ENCODE results near the gene CD81. TPM values are rescaled to one million over a fixed set of nuclear protein-coding genes. Genes with fewer than 3 reads are reported as not detected.

Gene CD81
- total RNA-seq, 1 experiment from 2014 or later: 296 TPM

- H2AFZ ChIP-seq (ENCODE audit: low read depth, low read length, poor library complexity, severe bottlenecking): no peak overlapping the region
- no peak overlapping the region for H3K9ac ChIP-seq (ENCODE audit: low read length)
- no peak overlapping the region for H3K4me3 ChIP-seq (replicated peaks in 1 of 2; ENCODE audit: low read depth in 1 of 2, low read length in 2 of 2)
- no peaks in the 10 kb centered on the region for H3K79me2 ChIP-seq (ENCODE audit: insufficient read depth, low read length)
- POLR2A ChIA-PET: no interaction called here
- H3K9me2 ChIP-seq (ENCODE audit: insufficient read depth): no peaks in the 10 kb centered on the region
- ATAC-seq (no peak), DNase-seq (ENCODE audit: low read depth, low spot score) (no peak)
- BruUV-seq (replicated peaks): no TSS peak
- intact Hi-C loops (cut with micrococcal nuclease): no loop called here
- no peak overlapping the region for H3K4me2 ChIP-seq (ENCODE audit: low read length)
- no peaks in the 10 kb centered on the region for H3K27me3 ChIP-seq (ENCODE audit: insufficient read depth, low read length)
- CTCF ChIA-PET: interaction anchor here (5.5 kb wide), 1 partner anchor 112 kb away, joined by 225 read pairs; no protein-coding TSS in a partner anchor
- H3K4me1 ChIP-seq (ENCODE audit: control insufficient read depth in 1 of 2, insufficient read depth in 2 of 2, low read length in 2 of 2): peaks cover 0 to 13% of the 10 kb centered on the region in 2 experiments; a peak in 2 of 4 replicates
- no peak overlapping the region for H3K27ac ChIP-seq (ENCODE audit: low read depth, low read length)
- H4K20me1 ChIP-seq (ENCODE audit: insufficient read depth): no peaks in the 10 kb centered on the region
- RAD21 ChIA-PET (ENCODE audit: low non-redundant PET in 1 of 2, low total read pairs in 2 of 2, uncharacterized antibody in 2 of 2, unreplicated experiment in 2 of 2): no interaction called here
- TF ChIP-seq CEBPB (IDR thresholded peaks at IDR 0.05; ENCODE audit: low read depth) (no peak), SIN3A (IDR thresholded peaks at IDR 0.05; ENCODE audit: low read depth) (no peak), EZH2 (IDR thresholded peaks at IDR 0.05) (no peak), ZBTB33 (IDR thresholded peaks at IDR 0.05; ENCODE audit: extremely low read depth, insufficient replicate concordance, low read length) (no peak), EGR1 (IDR thresholded peaks at IDR 0.05; ENCODE audit: low read depth) (no peak), POLR2A (IDR thresholded peaks at IDR 0.05; ENCODE audit: borderline replicate concordance, extremely low read depth, insufficient read depth, insufficient read length) (no peak), ZFX (IDR thresholded peaks at IDR 0.05) (no peak), POLR2AphosphoS5 (IDR thresholded peaks at IDR 0.05; ENCODE audit: low read depth, low read length) (no peak), EZH2phosphoT487 (IDR thresholded peaks at IDR 0.05; ENCODE audit: borderline replicate concordance) (no peak), ELF1 (IDR thresholded peaks at IDR 0.05; ENCODE audit: borderline replicate concordance, low read depth) (no peak), TCF7L2 (IDR thresholded peaks at IDR 0.05; ENCODE audit: borderline replicate concordance, extremely low read depth, insufficient read depth, insufficient read length) (no peak), YY1 (IDR thresholded peaks at IDR 0.05; ENCODE audit: extremely low read depth, insufficient replicate concordance, low read depth, low read length) (no peak), ATF3 (IDR thresholded peaks at IDR 0.05) (no peak), CTCF (IDR thresholded peaks at IDR 0.05 in 2 of 3, conservative IDR thresholded peaks at IDR 0.05 in 1 of 3; ENCODE audit: borderline replicate concordance in 1 of 3, insufficient read depth in 1 of 3, low read depth in 2 of 3, low read length in 2 of 3) (no peak), JUND (IDR thresholded peaks at IDR 0.05) (no peak), RAD21 (IDR thresholded peaks at IDR 0.05; ENCODE audit: low read depth) (no peak), ZNF274 (IDR thresholded peaks at IDR 0.05; ENCODE audit: low read depth, low read length) (no peak), SP1 (IDR thresholded peaks at IDR 0.05; ENCODE audit: low read depth) (no peak), SRF (IDR thresholded peaks at IDR 0.05; ENCODE audit: low read depth) (no peak)
- no peaks in the 10 kb centered on the region for H3K9me3 ChIP-seq (ENCODE audit: control insufficient read depth in 1 of 2, insufficient read depth in 1 of 2, low read depth in 1 of 2, low read length in 2 of 2)
- no peaks in the 10 kb centered on the region for H3K36me3 ChIP-seq (ENCODE audit: control insufficient read depth in 1 of 2, insufficient read depth in 2 of 2, low read length in 2 of 2)
Measured at GRCh38 chr11:2416765-2417164, 39.7 kb downstream of the CD81 start.

Data from HCT116 (cell line).